ENCODE data around the gene MCUB.

Gene MCUB

GRCh38 chr4:109721033-109721432 is 161.0 kb downstream of the MCUB start:
- in situ Hi-C loops (cut with HindIII; ENCODE audit: low sequenced_read_pairs): no loop called here

GRCh38 chr4:109722357-109722756 is 162.3 kb downstream of the MCUB start:
- in situ Hi-C loops (cut with HindIII; ENCODE audit: low sequenced_read_pairs): no loop called here

GRCh38 chr4:109723110-109723509 is 163.1 kb downstream of the MCUB start:
- in situ Hi-C loops (cut with HindIII; ENCODE audit: low sequenced_read_pairs): no loop called here

GRCh38 chr4:109728385-109728784 is 168.3 kb downstream of the MCUB start:
- in situ Hi-C loops (cut with HindIII; ENCODE audit: low sequenced_read_pairs): no loop called here

- in situ Hi-C loops (cut with HindIII; ENCODE audit: low sequenced_read_pairs): no loop called here
These were observed 169.2 kb downstream of the MCUB start for GRCh38 chr4:109729117-109729717.

- in situ Hi-C loops (cut with HindIII; ENCODE audit: low sequenced_read_pairs): no loop called here
These were observed 169.9 kb downstream of the MCUB start, which contains the start of gene PLA2G12A for GRCh38 chr4:109729718-109730618. TSS of gene PLA2G12A (minus strand) at chr4:109730070. CDS start at chr4:109729809, 261 bp downstream.

GRCh38 chr4:109730619-109731545 is 170.8 kb downstream of the MCUB start:
- in situ Hi-C loops (cut with HindIII; ENCODE audit: low sequenced_read_pairs): no loop called here

- in situ Hi-C loops (cut with HindIII; ENCODE audit: low sequenced_read_pairs): no loop called here
These were observed 173.7 kb downstream of the MCUB start for GRCh38 chr4:109733728-109734127.

- in situ Hi-C loops (cut with HindIII; ENCODE audit: low sequenced_read_pairs): no loop called here
These were observed 175.7 kb downstream of the MCUB start for GRCh38 chr4:109735566-109736365.

Data from DLD1 (cell line).